HUDEP-2 (cell line): ENCODE measurements around the gene TRNAU1AP.
A peak's percentile ranks its signal among the peaks of the same experiment; 100 is the strongest.
"Not testable (repeated sequence)": the region's sequence is repeated elsewhere in the genome, so short reads cannot be mapped to it uniquely, and the experiment has no call there.

Source experiments
- DNase-seq, 76 experiments: peaks; one replicate each; lab custom pipeline; 2025; ENCODE audit not compliant: unreplicated experiment in 76 of 76; lab: John Stamatoyannopoulos, UW

Gene TRNAU1AP

GRCh38 chr1:28520796-28521195 is 32.1 kb upstream of the TRNAU1AP start:
- DNase-seq: not testable (repeated sequence)

- DNase-seq: no peak
Observed at GRCh38 chr1:28521502-28522164, 31.3 kb upstream of the TRNAU1AP start.

GRCh38 chr1:28522537-28522936 is 30.3 kb upstream of the TRNAU1AP start:
- not testable (repeated sequence) for DNase-seq

- DNase-seq: not testable (repeated sequence)
Observed at GRCh38 chr1:28525002-28525642, 27.8 kb upstream of the TRNAU1AP start.

GRCh38 chr1:28526886-28527285 is 26.0 kb upstream of the TRNAU1AP start:
- DNase-seq: no peak

GRCh38 chr1:28530456-28530855 is 22.4 kb upstream of the TRNAU1AP start:
- no peak for DNase-seq

GRCh38 chr1:28534671-28535070 is 18.2 kb upstream of the TRNAU1AP start:
- peak in 6 of 76 experiments; percentile 6 to 43 (median 32) for DNase-seq

GRCh38 chr1:28535180-28535579 is 17.7 kb upstream of the TRNAU1AP start:
- DNase-seq: no peak

GRCh38 chr1:28537457-28538199 is 15.3 kb upstream of the TRNAU1AP start:
- DNase-seq: no peak

- no peak for DNase-seq
Observed at GRCh38 chr1:28538286-28538685, 14.6 kb upstream of the TRNAU1AP start.

- DNase-seq: peak in 4 of 76 experiments; percentile 8 to 25 (median 20)
Observed at GRCh38 chr1:28540651-28541050, 12.2 kb upstream of the TRNAU1AP start.

GRCh38 chr1:28541414-28542015 is 11.4 kb upstream of the TRNAU1AP start:
- DNase-seq: not testable (repeated sequence)

- DNase-seq: no peak
Observed at GRCh38 chr1:28545246-28545628, 7.6 kb upstream of the TRNAU1AP start.

GRCh38 chr1:28548318-28548717 is 4.6 kb upstream of the TRNAU1AP start:
- DNase-seq: no peak

GRCh38 chr1:28551381-28551780 is 1.5 kb upstream of the TRNAU1AP start:
- DNase-seq: no peak

GRCh38 chr1:28560886-28561285 is 8.0 kb downstream of the TRNAU1AP start:
- DNase-seq: no peak

- no peak for DNase-seq
Observed at GRCh38 chr1:28564310-28564709, 11.4 kb downstream of the TRNAU1AP start.

- DNase-seq: no peak
Observed at GRCh38 chr1:28565040-28565439, 12.2 kb downstream of the TRNAU1AP start.

- no peak for DNase-seq
Observed at GRCh38 chr1:28565726-28566125, 12.8 kb downstream of the TRNAU1AP start.

- DNase-seq: no peak
Observed at GRCh38 chr1:28566931-28567330, 14.0 kb downstream of the TRNAU1AP start.

- DNase-seq: no peak
Observed at GRCh38 chr1:28571911-28572310, 19.0 kb downstream of the TRNAU1AP start.
